ENCODE data around the gene LCE6A. TPM values are rescaled to one million over a fixed set of nuclear protein-coding genes. Genes with fewer than 3 reads are reported as not detected.

The LCE6A gene
- total RNA-seq, 1 experiment from 2014 or later, result not detected

GRCh38 chr1:152878042-152878441 lies 35.4 kb downstream of the LCE6A start, which contains the start of gene SMCP:
TSS of gene SMCP (plus strand) at chr1:152878322. CDS start at chr1:152884423, 6,101 bp downstream.
- no peak within 1 kb of the TSS for H3K4me3 ChIP-seq (ENCODE audit: low read depth, low read length)
- H3K4me1 Mint-ChIP-seq (ENCODE audit: low read depth, unreplicated experiment), result no peaks in the 10 kb centered on the region
- DNase-seq, result peak in 1 of 2 experiments; percentile 18
- H3K4me1 ChIP-seq, result no peaks in the 10 kb centered on the region
- intact Hi-C loops (cut with micrococcal nuclease; ENCODE audit: unreplicated experiment), result no loop called here
- H3K9me3 ChIP-seq, result no peaks in the 10 kb centered on the region
- H3K4me3 Mint-ChIP-seq (ENCODE audit: unreplicated experiment), result no peak within 1 kb of the TSS
- CTCF ChIA-PET, result interaction anchor here (1.0 kb wide), 1 partner anchor 315 kb away, joined by 3 read pairs; no protein-coding TSS in a partner anchor
- peaks cover 10% of the 10 kb centered on the region for H3K27me3 Mint-ChIP-seq (ENCODE audit: insufficient read depth, unreplicated experiment)
- no peaks in the 10 kb centered on the region for H3K27me3 ChIP-seq (replicated peaks; ENCODE audit: control insufficient read depth, insufficient read depth, low read length)
- H3K27ac Mint-ChIP-seq (ENCODE audit: unreplicated experiment), result no peak within 1 kb of the TSS
- no peak for TF ChIP-seq CTCF (IDR thresholded peaks at IDR 0.05; ENCODE audit: insufficient read depth in 1 of 2, low read depth in 1 of 2, low read length in 1 of 2, severe bottlenecking in 1 of 2, unreplicated experiment in 1 of 2)
- POLR2A ChIA-PET, result no interaction called here
- H3K9me3 Mint-ChIP-seq (ENCODE audit: unreplicated experiment), result no peaks in the 10 kb centered on the region
- H3K36me3 ChIP-seq (ENCODE audit: control insufficient read depth, insufficient read depth, low read length), result no peaks in the 10 kb centered on the region
- no TSS peak for BruUV-seq (replicated peaks)
- H3K36me3 Mint-ChIP-seq (ENCODE audit: insufficient read depth, unreplicated experiment), result no peaks in the 10 kb centered on the region

GRCh38 chr1:152879559-152880198 lies 37.0 kb downstream of the LCE6A start:
- Mint-ChIP-seq H3K27ac (ENCODE audit: unreplicated experiment) (no peak overlapping the region), H3K36me3 (ENCODE audit: insufficient read depth, unreplicated experiment) (no peaks in the 10 kb centered on the region), H3K4me3 (ENCODE audit: unreplicated experiment) (no peak overlapping the region), H3K27me3 (ENCODE audit: insufficient read depth, unreplicated experiment) (peaks cover 13% of the 10 kb centered on the region), H3K4me1 (ENCODE audit: low read depth, unreplicated experiment) (no peaks in the 10 kb centered on the region), H3K9me3 (ENCODE audit: unreplicated experiment) (no peaks in the 10 kb centered on the region)
- no peaks in the 10 kb centered on the region for H3K27me3 ChIP-seq (replicated peaks; ENCODE audit: control insufficient read depth, insufficient read depth, low read length)
- ChIA-PET CTCF (no interaction called here), POLR2A (no interaction called here)
- H3K4me3 ChIP-seq (ENCODE audit: low read depth, low read length), result no peak overlapping the region
- BruUV-seq (replicated peaks), result no TSS peak
- no peaks in the 10 kb centered on the region for H3K36me3 ChIP-seq (ENCODE audit: control insufficient read depth, insufficient read depth, low read length)
- no peak for TF ChIP-seq CTCF (IDR thresholded peaks at IDR 0.05; ENCODE audit: insufficient read depth in 1 of 2, low read depth in 1 of 2, low read length in 1 of 2, severe bottlenecking in 1 of 2, unreplicated experiment in 1 of 2)
- intact Hi-C loops (cut with micrococcal nuclease; ENCODE audit: unreplicated experiment), result no loop called here
- no peaks in the 10 kb centered on the region for H3K9me3 ChIP-seq
- DNase-seq, result no peak
- H3K4me1 ChIP-seq, result no peaks in the 10 kb centered on the region

GRCh38 chr1:152880316-152880715 lies 37.7 kb downstream of the LCE6A start:
- Mint-ChIP-seq H3K9me3 (ENCODE audit: unreplicated experiment) (no peaks in the 10 kb centered on the region), H3K27me3 (ENCODE audit: insufficient read depth, unreplicated experiment) (peaks cover 8% of the 10 kb centered on the region), H3K4me1 (ENCODE audit: low read depth, unreplicated experiment) (no peaks in the 10 kb centered on the region), H3K4me3 (ENCODE audit: unreplicated experiment) (no peak overlapping the region), H3K36me3 (ENCODE audit: insufficient read depth, unreplicated experiment) (no peaks in the 10 kb centered on the region), H3K27ac (ENCODE audit: unreplicated experiment) (no peak overlapping the region)
- no peak for TF ChIP-seq CTCF (IDR thresholded peaks at IDR 0.05; ENCODE audit: insufficient read depth in 1 of 2, low read depth in 1 of 2, low read length in 1 of 2, severe bottlenecking in 1 of 2, unreplicated experiment in 1 of 2)
- no peaks in the 10 kb centered on the region for H3K4me1 ChIP-seq
- ChIA-PET CTCF (no interaction called here), POLR2A (no interaction called here)
- no peaks in the 10 kb centered on the region for H3K27me3 ChIP-seq (replicated peaks; ENCODE audit: control insufficient read depth, insufficient read depth, low read length)
- no peak for DNase-seq
- H3K9me3 ChIP-seq, result no peaks in the 10 kb centered on the region
- intact Hi-C loops (cut with micrococcal nuclease; ENCODE audit: unreplicated experiment), result no loop called here
- H3K4me3 ChIP-seq (ENCODE audit: low read depth, low read length), result no peak overlapping the region
- H3K36me3 ChIP-seq (ENCODE audit: control insufficient read depth, insufficient read depth, low read length), result no peaks in the 10 kb centered on the region
- no TSS peak for BruUV-seq (replicated peaks)
